ENCODE data around the gene THAP8. TPM values are rescaled to one million over a fixed set of nuclear protein-coding genes. Genes with fewer than 3 reads are reported as not detected.

The THAP8 gene
- total RNA-seq, 1 experiment from 2014 or later = 5.4 TPM

DNA sequence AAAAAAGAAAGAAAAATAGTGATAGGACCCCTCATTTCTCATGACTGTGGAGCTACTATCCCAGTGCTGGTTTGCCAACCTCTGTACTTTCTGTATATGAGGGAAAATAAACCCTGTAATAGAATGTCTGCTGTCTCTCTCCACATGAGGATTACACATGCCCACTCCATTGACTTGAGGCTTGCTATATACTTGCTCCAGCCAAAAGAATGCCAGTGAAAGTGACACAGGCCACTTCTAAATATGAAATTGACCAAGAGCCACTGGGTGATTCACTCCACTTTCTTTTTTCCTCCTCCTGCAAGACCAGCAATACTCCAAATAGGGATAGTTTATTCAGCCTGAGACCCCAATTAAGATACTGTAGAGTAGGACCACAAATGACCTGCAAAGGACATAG, 6.2 kb downstream of the THAP8 start:
- no peak for DNase-seq
- Mint-ChIP-seq H3K27me3 (ENCODE audit: low read depth) (no peaks in the 10 kb centered on the region; the same call in 1 of the 2 replicates), H3K27ac (no peak overlapping the region), H3K36me3 (ENCODE audit: insufficient read depth in 1 of 3, low read depth in 3 of 3) (peaks cover 3 to 6% (median 4%) of the 10 kb centered on the region in 3 experiments; a peak in 3 of 7 replicates), H3K4me3 (no peak overlapping the region), H3K4me1 (peaks cover 10 to 18% of the 10 kb centered on the region in 2 experiments), H3K9me3 (no peaks in the 10 kb centered on the region)
- Histone ChIP-seq H3K23ac (ENCODE audit: insufficient read length, low read depth, low read length) (no peak overlapping the region), H3K79me1 (ENCODE audit: insufficient read depth, low read depth, low read length, poor library complexity, severe bottlenecking) (no peaks in the 10 kb centered on the region), H2BK20ac (ENCODE audit: low read depth, low read length, poor library complexity, severe bottlenecking) (no peak overlapping the region), H2AFZ (ENCODE audit: low read length) (no peak overlapping the region), H3K14ac (ENCODE audit: insufficient read depth, low read length) (no peak overlapping the region), H2BK15ac (ENCODE audit: low read depth, low read length) (no peak overlapping the region), H2BK12ac (ENCODE audit: insufficient read length, low read depth, low read length) (no peak overlapping the region), H3K9me3 (ENCODE audit: control insufficient read depth, low read depth, low read length) (no peaks in the 10 kb centered on the region), H3T11ph (ENCODE audit: low read length) (no peak overlapping the region), H2BK5ac (ENCODE audit: insufficient read length, low read length) (no peak overlapping the region), H3K79me2 (ENCODE audit: insufficient read depth, low read length) (no peaks in the 10 kb centered on the region), H4K5ac (ENCODE audit: insufficient read length, low read depth, low read length) (no peak overlapping the region), H4K20me1 (ENCODE audit: control insufficient read depth, insufficient read depth, insufficient read length) (no peaks in the 10 kb centered on the region), H2AK5ac (ENCODE audit: insufficient read length, low read length) (no peak overlapping the region), H3K18ac (ENCODE audit: insufficient read length, low read depth, low read length) (no peak overlapping the region), H4K8ac (replicated peaks; ENCODE audit: insufficient read length, low read depth, low read length) (no peak overlapping the region), H3K4ac (ENCODE audit: low read depth, low read length) (no peak overlapping the region), H2BK120ac (ENCODE audit: low read depth, low read length, poor library complexity, severe bottlenecking) (no peak overlapping the region), H3K23me2 (ENCODE audit: insufficient read length, low read depth, low read length, poor library complexity, severe bottlenecking) (no peaks in the 10 kb centered on the region), H3K4me1 (ENCODE audit: insufficient read depth, low read length) (peaks cover 3% of the 10 kb centered on the region; the same call in 1 of the 2 replicates), H3K9ac (ENCODE audit: extremely low read depth, insufficient read length, low read length) (no peak overlapping the region), H3K56ac (ENCODE audit: insufficient read length, low read depth, low read length) (no peak overlapping the region), H3K27ac (ENCODE audit: insufficient read length, low read depth, low read length) (no peak overlapping the region), H3K27me3 (ENCODE audit: insufficient read depth, low read length) (no peaks in the 10 kb centered on the region), H3K4me2 (ENCODE audit: insufficient read depth, insufficient read length, low read length) (no peak overlapping the region), H4K91ac (ENCODE audit: insufficient read length, low read depth, low read length) (no peak overlapping the region)
- TF ChIP-seq, protein P1, sequence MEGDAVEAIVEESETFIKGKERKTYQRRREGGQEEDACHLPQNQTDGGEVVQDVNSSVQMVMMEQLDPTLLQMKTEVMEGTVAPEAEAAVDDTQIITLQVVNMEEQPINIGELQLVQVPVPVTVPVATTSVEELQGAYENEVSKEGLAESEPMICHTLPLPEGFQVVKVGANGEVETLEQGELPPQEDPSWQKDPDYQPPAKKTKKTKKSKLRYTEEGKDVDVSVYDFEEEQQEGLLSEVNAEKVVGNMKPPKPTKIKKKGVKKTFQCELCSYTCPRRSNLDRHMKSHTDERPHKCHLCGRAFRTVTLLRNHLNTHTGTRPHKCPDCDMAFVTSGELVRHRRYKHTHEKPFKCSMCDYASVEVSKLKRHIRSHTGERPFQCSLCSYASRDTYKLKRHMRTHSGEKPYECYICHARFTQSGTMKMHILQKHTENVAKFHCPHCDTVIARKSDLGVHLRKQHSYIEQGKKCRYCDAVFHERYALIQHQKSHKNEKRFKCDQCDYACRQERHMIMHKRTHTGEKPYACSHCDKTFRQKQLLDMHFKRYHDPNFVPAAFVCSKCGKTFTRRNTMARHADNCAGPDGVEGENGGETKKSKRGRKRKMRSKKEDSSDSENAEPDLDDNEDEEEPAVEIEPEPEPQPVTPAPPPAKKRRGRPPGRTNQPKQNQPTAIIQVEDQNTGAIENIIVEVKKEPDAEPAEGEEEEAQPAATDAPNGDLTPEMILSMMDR (conservative IDR thresholded peaks at IDR 0.05) = no peak
